Right atrium auricular region (tissue), 2 donors: ENCODE results near the gene PDE4B. TPM values are rescaled to one million over a fixed set of nuclear protein-coding genes. Genes with fewer than 3 reads are reported as not detected.

ENCODE experiments used
- DNase-seq: peaks from one replicate; pipeline ENCODE4 v3.0.0-alpha.2; 2019; ENCODE audit warnings: low spot score
- H3K27ac ChIP-seq, 2 donors: fragments of 200-600 bp; sonication (generic); 1 replicate in 1 of 2; 2 replicates in 1 of 2; pipeline ENCODE4 v1.5.1; 2016 to 2019
- H3K27me3 ChIP-seq, 2 donors: fragments of 200-600 bp; sonication (generic); one replicate each; pipeline versions ENCODE4 v1.5.1 to v1.6.0; 2017 to 2019
- H3K36me3 ChIP-seq: fragments of 200-600 bp; sonication (generic); one replicate; pipeline ENCODE4 v1.5.1; 2016
- H3K4me1 ChIP-seq, 2 donors: fragments of 200-600 bp; sonication (generic); one replicate each; pipeline versions ENCODE4 v1.5.1 to v1.6.0; 2017 to 2019
- H3K4me3 ChIP-seq, 2 donors: fragments of 200-600 bp; sonication (generic); 1 replicate in 1 of 2; 2 replicates in 1 of 2; pipeline ENCODE4 v1.5.1; 2017 to 2019; ENCODE audit warnings: mild to moderate bottlenecking in 1 of 2, moderate library complexity in 1 of 2
- H3K9me3 ChIP-seq, 2 donors: fragments of 200-600 bp; sonication (generic); one replicate each; pipeline ENCODE4 v1.5.1; 2019
- CTCF ChIP-seq, 2 donors: fragments of 200-600 bp; sonication (generic); IDR thresholded peaks; one replicate each; pipeline ENCODE4 v1.5.1; 2019; ENCODE audit warnings: antibody characterized with exemption in 2 of 2
- total RNA-seq, 2 donors: library from RNA; depleted of rRNA; stranded (reverse); fragments of >200 nt; gene quantifications; one replicate each; pipeline ENCODE4 v1.1.0, GENCODE V29; 2016

Gene PDE4B
- total RNA-seq, 2 donors from 2014 or later: 16.0 to 27.7 TPM

- no peak for TF ChIP-seq CTCF (IDR thresholded peaks at IDR 0.05)
- Histone ChIP-seq H3K36me3 (no peaks in the 10 kb centered on the region), H3K27me3 (no peaks in the 10 kb centered on the region), H3K27ac (peak overlapping the region; percentile 18 to 56), H3K9me3 (no peaks in the 10 kb centered on the region), H3K4me3 (no peak overlapping the region), H3K4me1 (peaks cover 0 to 62% of the 10 kb centered on the region in 2 donors)
- no peak for DNase-seq
Observed at GRCh38 chr1:66278260-66279021, 485.7 kb downstream of the PDE4B start.

- Histone ChIP-seq H3K4me1 (peaks cover 0 to 34% of the 10 kb centered on the region in 2 donors), H3K4me3 (no peak overlapping the region), H3K36me3 (no peaks in the 10 kb centered on the region), H3K27me3 (no peaks in the 10 kb centered on the region), H3K27ac (peak overlapping the region; percentile 24 to 26), H3K9me3 (no peaks in the 10 kb centered on the region)
- no peak for DNase-seq
- TF ChIP-seq CTCF (IDR thresholded peaks at IDR 0.05): no peak
Observed at GRCh38 chr1:66281808-66282207, 489.1 kb downstream of the PDE4B start.

- Histone ChIP-seq H3K4me3 (no peak overlapping the region), H3K27me3 (no peaks in the 10 kb centered on the region), H3K27ac (peak overlapping the region; percentile 24 to 26), H3K36me3 (no peaks in the 10 kb centered on the region), H3K4me1 (peaks cover 0 to 34% of the 10 kb centered on the region in 2 donors), H3K9me3 (no peaks in the 10 kb centered on the region)
- DNase-seq: no peak
- no peak for TF ChIP-seq CTCF (IDR thresholded peaks at IDR 0.05)
Observed at GRCh38 chr1:66282343-66282852, 489.7 kb downstream of the PDE4B start.

GRCh38 chr1:66282891-66283621, 490.4 kb downstream of the PDE4B start:
- Histone ChIP-seq H3K4me1 (peaks cover 0 to 29% of the 10 kb centered on the region in 2 donors), H3K27ac (peak overlapping the region; percentile 24 to 26), H3K4me3 (no peak overlapping the region), H3K36me3 (no peaks in the 10 kb centered on the region), H3K9me3 (no peaks in the 10 kb centered on the region), H3K27me3 (no peaks in the 10 kb centered on the region)
- DNase-seq: no peak
- no peak for TF ChIP-seq CTCF (IDR thresholded peaks at IDR 0.05)

- Histone ChIP-seq H3K4me1 (peaks cover 0 to 24% of the 10 kb centered on the region in 2 donors), H3K27me3 (no peaks in the 10 kb centered on the region)
Observed at GRCh38 chr1:66283622-66284041, 490.9 kb downstream of the PDE4B start.

More at GRCh38 chr1:66283622-66284041, 490.9 kb downstream of the PDE4B start:
- no peaks in the 10 kb centered on the region for H3K36me3 ChIP-seq
- H3K27ac ChIP-seq: no peak overlapping the region
- DNase-seq: no peak
- TF ChIP-seq CTCF (IDR thresholded peaks at IDR 0.05): no peak
- no peak overlapping the region for H3K4me3 ChIP-seq
- no peaks in the 10 kb centered on the region for H3K9me3 ChIP-seq
